Heart left ventricle (tissue), 16 donors: Measurements from ENCODE around the gene PFN2. TPM values are rescaled to one million over a fixed set of nuclear protein-coding genes. Genes with fewer than 3 reads are reported as not detected.

ENCODE experiments used
- ATAC-seq, 4 donors: fragments of 200-7000 bp; cut with Tn5 transposase; one replicate each; pipeline ENCODE4 v1.9.1; 2020 to 2022; ENCODE audit warnings: moderate library complexity in 4 of 4, mild to moderate bottlenecking in 3 of 4, moderate number of reproducible peaks in 1 of 4
- DNase-seq, 5 donors: peaks; one replicate each; pipeline ENCODE4 v3.0.0-alpha.2; 2020
- H3K27ac ChIP-seq, 12 donors: fragments of 200-600 bp; sonication (generic) in 4 of 12; one replicate each; pipeline versions ENCODE4 v1.5.0 to v1.8.0; 2016 to 2022; ENCODE audit warnings: mild to moderate bottlenecking in 2 of 12
- H3K27me3 ChIP-seq, 9 donors: fragments of 200-600 bp; sonication (generic) in 2 of 9; one replicate each; pipeline versions ENCODE4 v1.5.1 to v1.8.0; 2016 to 2022; ENCODE audit warnings: mild to moderate bottlenecking in 3 of 9
- H3K36me3 ChIP-seq, 9 donors: fragments of 200-600 bp; sonication (generic) in 2 of 9; one replicate each; pipeline versions ENCODE4 v1.5.0 to v1.8.0; 2018 to 2022; ENCODE audit warnings: mild to moderate bottlenecking in 2 of 9
- H3K4me1 ChIP-seq, 12 donors: fragments of 200-600 bp; sonication (generic) in 4 of 12; one replicate each; pipeline versions ENCODE4 v1.5.0 to v1.8.0; 2016 to 2022; ENCODE audit warnings: mild to moderate bottlenecking in 3 of 12
- H3K4me3 ChIP-seq, 12 donors: fragments of 200-600 bp; sonication (generic) in 4 of 12; one replicate each; pipeline versions ENCODE4 v1.5.0 to v1.8.0; 2017 to 2022; ENCODE audit warnings: mild to moderate bottlenecking in 9 of 12, moderate library complexity in 4 of 12
- H3K9me3 ChIP-seq, 12 donors: fragments of 200-600 bp; sonication (generic) in 4 of 12; one replicate each; pipeline versions ENCODE4 v1.5.0 to v1.8.0; 2016 to 2022; ENCODE audit warnings: mild to moderate bottlenecking in 1 of 12
- CTCF ChIP-seq, 12 donors: fragments of 200-600 bp; sonication (generic) in 4 of 12; IDR thresholded peaks; one replicate each; pipeline versions ENCODE4 v1.5.0 to v1.8.0; 2018 to 2022; ENCODE audit warnings: antibody characterized with exemption in 12 of 12, mild to moderate bottlenecking in 5 of 12
- POLR2A ChIP-seq, 2 donors: fragments of 450-650 bp; IDR thresholded peaks; one replicate each; pipeline ENCODE4 v1.6.1; 2017; ENCODE audit warnings: antibody characterized with exemption in 2 of 2, mild to moderate bottlenecking in 2 of 2, moderate library complexity in 2 of 2
- WGBS, 4 donors: extraction: QIAGEN DNeasy Blood & Tissue Kit in 2 of 4; methylation state at CpG; one replicate each; pipeline versions ENCODE4 v1.1.5 to v1.1.7; 2013 to 2018; 5-methylcytosine and 5-hydroxymethylcytosine counted together
- intact Hi-C, 10 donors: fragments of 100-400 bp; cut with DNase I; formaldehyde crosslinking; loops; one replicate each; pipeline versions ENCODE4 v1.11.1 to v1.14.2; 2022
- polyA plus RNA-seq, 2 donors: library from polyadenylated mRNA; stranded (reverse); fragments of 200-250 nt; gene quantifications; one replicate each; pipeline ENCODE4 v1.2.3, GENCODE V29; 2013
- total RNA-seq, 9 donors: library from RNA; depleted of rRNA in 2 of 9; stranded (reverse); fragments of >200 nt in 2 of 9; fragmentation: NEBNext Ultra II Directional in 3 of 9; extraction: Animal tissue kit (Norgen Biotek cat#: 25700) in 3 of 9; gene quantifications; one replicate each; pipeline versions ENCODE4 v1.1.0 to v1.2.4, GENCODE V29; 2016 to 2023
- donor health status: ischemic (EF 13 %, LVEDD 7.1; RV severe dilation, severe dysfunction).
- donor health status: healthy with polysubstance abuse.
- donor health status: DM: no; HTN: yes; CAD: no.
- donor health status: DM: no; HTN: no; CAD: no.
- donor health status: ischemic (EF 25% LVEDD 6.9; RV normal size, moderate dysfunction).
- donor health status: ischemic (EF 25% LVEDD 5.7; RV mildly dilated, moderate dysfunction).
- donor health status: healthy.
- donor health status: DM: yes; HTN: yes; CAD: no.
- donor health status: ischemic (EF 35%, LVEDD 5.7; RV mildly dilated, moderate dysfunction).
- donor health status: nonischemic (EF 11% LVEDD 7.7; RV severe dilation, severe dysfunction).
- donor health status: DM: yes; HTN: yes; CAD: no.
- donor health status: PGD.
- donor health status: ischemic (EF 29% LVEDD 5.4; RV normal size, mild dysfunction).
- donor health status: nonischemic (EF 23%, LVEDD 6.1; RV moderate dilation, normal function).

Gene PFN2
- total and polyA plus RNA-seq, 11 donors = 31.4 to 89.3 (median 66.1) TPM

- H3K9me3 ChIP-seq = no peaks in the 10 kb centered on the region
- H3K27me3 ChIP-seq = no peaks in the 10 kb centered on the region
- intact Hi-C loops = no loop called here
- ATAC-seq = no peak
- H3K4me3 ChIP-seq = no peak overlapping the region
- no peaks in the 10 kb centered on the region for H3K4me1 ChIP-seq
- no peak for DNase-seq
- H3K27ac ChIP-seq = no peak overlapping the region
- no peak for TF ChIP-seq POLR2A (IDR thresholded peaks at IDR 0.05)
- no peak for TF ChIP-seq CTCF (IDR thresholded peaks at IDR 0.05)
- no peaks in the 10 kb centered on the region for H3K36me3 ChIP-seq
Observed at GRCh38 chr3:150006794-150007193, 36.1 kb upstream of the PFN2 start.

- Histone ChIP-seq H3K27ac (no peak overlapping the region), H3K4me1 (no peaks in the 10 kb centered on the region), H3K9me3 (peaks cover 0 to 3% (median 0%) of the 10 kb centered on the region in 12 donors), H3K4me3 (no peak overlapping the region), H3K36me3 (no peaks in the 10 kb centered on the region), H3K27me3 (no peaks in the 10 kb centered on the region)
- no peak for ATAC-seq
- WGBS, 4 donors = 75 to 84% (median 78%) methylated on average over 4 of the region's 4 CpGs
- DNase-seq = no peak
- intact Hi-C loops = no loop called here
- TF ChIP-seq POLR2A (IDR thresholded peaks at IDR 0.05) = no peak
- TF ChIP-seq CTCF (IDR thresholded peaks at IDR 0.05) = no peak
Observed at GRCh38 chr3:150005243-150006112, 34.8 kb upstream of the PFN2 start.

DNA sequence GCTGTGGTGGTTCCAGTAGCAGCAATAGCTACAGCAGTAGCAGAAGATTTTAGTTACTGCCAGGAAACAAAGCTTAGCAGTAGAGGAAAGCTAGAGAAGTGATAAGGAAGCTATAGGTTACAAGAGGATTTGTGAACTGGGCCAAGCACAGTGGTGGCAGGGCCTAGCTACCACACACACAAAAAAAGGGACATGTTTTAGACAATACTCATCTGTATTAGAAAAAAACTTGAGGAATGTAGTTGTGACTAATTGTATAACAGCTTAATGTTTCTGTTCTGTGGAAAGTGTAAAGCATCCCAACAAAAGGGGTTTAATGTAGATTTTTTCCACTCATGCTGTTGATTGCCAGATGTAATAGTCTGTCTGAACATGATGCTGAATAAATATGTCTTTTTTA lies 29.9 kb upstream of the PFN2 start:
- TF ChIP-seq CTCF (IDR thresholded peaks at IDR 0.05) (no peak), POLR2A (IDR thresholded peaks at IDR 0.05) (no peak)
- H3K4me1 ChIP-seq = no peaks in the 10 kb centered on the region
- H3K4me3 ChIP-seq = no peak overlapping the region
- intact Hi-C loops = no loop called here
- ATAC-seq (no peak), DNase-seq (no peak)
- no peaks in the 10 kb centered on the region for H3K27me3 ChIP-seq
- H3K27ac ChIP-seq = no peak overlapping the region
- H3K9me3 ChIP-seq = peaks cover 0 to 24% (median 2%) of the 10 kb centered on the region in 12 donors
- no peaks in the 10 kb centered on the region for H3K36me3 ChIP-seq

DNA sequence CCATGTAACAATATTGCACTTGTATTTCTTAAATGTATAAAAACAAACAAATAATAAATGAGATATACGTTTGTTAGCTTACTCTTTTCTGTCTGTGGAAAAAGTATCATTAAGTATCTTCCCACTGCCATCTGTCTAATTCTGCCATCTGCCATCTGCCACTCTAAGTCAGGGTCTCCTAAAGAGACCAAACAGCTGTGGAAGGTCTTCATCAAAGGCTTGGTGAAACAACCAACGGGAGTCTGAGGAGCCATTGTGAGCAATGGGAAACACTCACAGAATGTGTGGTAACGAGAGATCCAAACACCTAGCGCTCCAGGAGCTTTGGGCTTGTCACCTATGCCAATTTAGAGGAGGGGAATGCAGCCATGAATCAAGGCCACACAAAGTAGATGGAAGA lies 28.7 kb upstream of the PFN2 start:
- ATAC-seq (no peak), DNase-seq (no peak)
- no peak overlapping the region for H3K4me3 ChIP-seq
- TF ChIP-seq POLR2A (IDR thresholded peaks at IDR 0.05) (no peak), CTCF (IDR thresholded peaks at IDR 0.05) (no peak)
- H3K27ac ChIP-seq = no peak overlapping the region
- peaks cover 0 to 36% (median 7%) of the 10 kb centered on the region in 12 donors for H3K9me3 ChIP-seq
- H3K36me3 ChIP-seq = no peaks in the 10 kb centered on the region
- no peaks in the 10 kb centered on the region for H3K4me1 ChIP-seq
- WGBS, 4 donors = 89 to 95% (median 92%) methylated on average over 4 of the region's 4 CpGs
- intact Hi-C loops = no loop called here
- no peaks in the 10 kb centered on the region for H3K27me3 ChIP-seq
